Activated CD4-positive, alpha-beta memory T cell treated with anti-CD3 and anti-CD28 coated beads, Interleukin-2, amount 10 ng/mL, durations not matched to agents 7 days and 5 days (primary cell): ENCODE data around the gene RXRA. TPM values are rescaled to one million over a fixed set of nuclear protein-coding genes. Genes with fewer than 3 reads are reported as not detected.

Experiments
- CTCF ChIA-PET: fragments of 350-600 bp; sonication (Branson Sonifier 250); formaldehyde crosslinking; loops from one replicate; lab custom pipeline; 2021; ENCODE audit warnings: antibody characterized with exemption, inconsistent platforms; lab: Charles Lee
- POLR2A ChIA-PET: fragments of 350-600 bp; sonication (Branson Sonifier 250); formaldehyde crosslinking; loops from one replicate; lab custom pipeline; 2021; ENCODE audit warnings: antibody characterized with exemption; lab: Charles Lee
- DNase-seq: peaks from one replicate; pipeline ENCODE4 v3.0.0-alpha.2; 2020
- H3K27ac Mint-ChIP-seq: one replicate; pipeline ENCODE4 v1.8.0; 2021; ENCODE audit warnings: mild to moderate bottlenecking, mixed read lengths
- H3K27me3 Mint-ChIP-seq: one replicate; pipeline ENCODE4 v1.8.0; 2021; ENCODE audit warnings: mixed read lengths
- H3K36me3 Mint-ChIP-seq: one replicate; pipeline ENCODE4 v1.8.0; 2021; ENCODE audit warnings: low read depth, mixed read lengths
- H3K4me1 Mint-ChIP-seq: one replicate; pipeline ENCODE4 v1.8.0; 2021; ENCODE audit warnings: mixed read lengths
- H3K4me3 Mint-ChIP-seq: one replicate; pipeline ENCODE4 v1.8.0; 2021; ENCODE audit warnings: mild to moderate bottlenecking, mixed read lengths
- H3K9me3 Mint-ChIP-seq: one replicate; pipeline ENCODE4 v1.8.0; 2021; ENCODE audit warnings: mixed read lengths
- total RNA-seq, 2 experiments: library from RNA; stranded (reverse); gene quantifications; one replicate each; pipeline ENCODE4 v1.2.3, GENCODE V29; 2021

Gene RXRA
- total RNA-seq, 2 experiments from 2014 or later = 7.0 to 7.8 TPM

DNA sequence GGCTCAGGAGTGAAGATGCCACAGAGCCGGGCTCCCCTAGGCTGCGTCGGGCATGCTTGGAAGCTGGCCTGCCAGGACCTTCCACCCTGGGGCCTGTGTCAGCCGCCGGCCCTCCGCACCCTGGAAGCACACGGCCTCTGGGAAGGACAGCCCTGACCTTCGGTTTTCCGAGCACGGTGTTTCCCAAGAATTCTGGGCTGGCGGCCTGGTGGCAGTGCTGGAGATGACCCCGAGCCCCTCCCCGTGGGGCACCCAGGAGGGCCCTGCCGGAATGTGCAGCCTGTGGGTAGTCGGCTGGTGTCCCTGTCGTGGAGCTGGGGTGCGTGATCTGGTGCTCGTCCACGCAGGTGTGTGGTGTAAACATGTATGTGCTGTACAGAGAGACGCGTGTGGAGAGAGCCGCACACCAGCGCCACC, 113.1 kb downstream of the RXRA start:
- CTCF ChIA-PET = no interaction called here
- Mint-ChIP-seq H3K9me3 (no peaks in the 10 kb centered on the region), H3K27me3 (peaks cover 9% of the 10 kb centered on the region), H3K4me1 (peaks cover 11% of the 10 kb centered on the region), H3K36me3 (no peaks in the 10 kb centered on the region), H3K27ac (no peak overlapping the region), H3K4me3 (no peak overlapping the region)
- no peak for DNase-seq
- POLR2A ChIA-PET = interaction anchor here (1.0 kb wide), 1 partner anchor 43 kb away, joined by 3 read pairs; no protein-coding TSS in a partner anchor

DNA sequence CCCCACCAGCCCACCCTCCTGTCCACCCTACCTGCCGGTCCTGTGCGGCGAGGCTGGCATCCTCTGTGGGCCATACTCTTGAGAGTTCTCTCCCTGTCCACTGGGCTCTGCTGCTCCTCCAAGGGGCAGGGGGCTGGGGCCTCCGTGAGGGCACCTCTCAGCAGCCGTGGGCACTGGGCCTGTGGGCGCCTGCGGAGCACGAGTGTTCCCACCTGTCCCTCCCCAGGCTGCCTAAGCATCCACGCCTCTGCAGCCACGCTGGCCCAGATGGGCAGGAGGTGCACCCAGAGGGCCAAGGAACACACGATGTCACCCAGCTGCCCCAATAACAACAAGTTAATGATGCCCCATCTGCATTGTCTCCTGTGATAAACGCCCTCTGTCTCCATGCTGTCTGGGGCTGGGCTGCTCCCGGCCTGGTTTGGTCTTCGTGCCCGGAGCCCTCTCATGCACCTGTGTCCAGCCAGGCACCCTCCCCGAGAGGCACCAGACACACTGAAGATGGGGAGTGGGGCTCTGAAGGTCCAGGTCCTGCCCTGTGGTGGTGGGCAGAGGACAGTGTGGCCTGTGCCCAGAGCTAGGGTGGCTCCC, 114.5 kb downstream of the RXRA start:
- POLR2A ChIA-PET = no interaction called here
- DNase-seq = no peak
- Mint-ChIP-seq H3K9me3 (peaks cover 4% of the 10 kb centered on the region), H3K36me3 (no peaks in the 10 kb centered on the region), H3K27me3 (peaks cover 13% of the 10 kb centered on the region), H3K4me1 (peaks cover 17% of the 10 kb centered on the region), H3K4me3 (no peak overlapping the region), H3K27ac (no peak overlapping the region)
- CTCF ChIA-PET = interaction anchor here (1.2 kb wide), 1 partner anchor 113 kb away, joined by 4 read pairs; no protein-coding TSS in a partner anchor

DNA sequence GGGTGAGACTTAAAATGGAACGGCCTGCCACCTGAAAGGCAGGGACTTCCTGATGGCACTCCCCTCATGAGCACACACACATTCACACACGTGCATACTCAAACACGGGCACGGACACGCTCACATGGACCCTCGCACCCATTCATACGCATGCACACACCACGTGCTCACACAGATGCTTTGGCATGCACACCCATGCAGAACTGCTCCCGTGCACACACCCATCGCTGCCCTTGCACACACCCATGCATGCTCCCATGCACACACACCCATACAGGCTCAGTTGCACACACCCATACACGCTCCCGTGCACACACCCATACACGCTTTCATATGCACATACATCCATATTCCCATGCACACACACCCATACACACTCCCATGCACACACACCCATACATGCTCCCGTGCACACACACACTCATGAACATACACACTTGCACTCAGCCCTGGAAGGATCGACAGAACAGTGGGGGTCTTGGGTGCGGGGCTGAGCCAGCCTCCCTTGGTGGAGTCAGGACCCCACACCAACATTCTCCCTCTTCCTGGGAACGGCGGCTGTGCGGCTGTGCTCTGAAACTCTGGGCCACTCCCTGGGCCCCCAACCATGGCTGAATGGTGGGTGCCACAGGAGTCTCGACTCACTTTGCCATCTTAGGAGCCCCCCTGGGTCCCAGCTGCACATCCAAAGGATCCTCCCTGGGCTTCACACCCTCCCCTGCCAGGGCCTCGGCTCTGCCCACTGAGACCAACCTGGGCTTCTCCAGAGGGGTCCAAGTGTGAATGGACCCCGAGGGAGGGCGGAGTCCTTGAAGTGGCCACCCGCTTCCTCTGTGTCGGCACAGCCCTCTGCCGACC, 115.2 kb downstream of the RXRA start:
- H3K36me3 Mint-ChIP-seq = no peaks in the 10 kb centered on the region
- no peak overlapping the region for H3K27ac Mint-ChIP-seq
- POLR2A ChIA-PET = interaction anchor here (1.1 to 2.1 kb wide), 2 partner anchors 50 to 51 kb away, joined by 3 to 7 read pairs; no protein-coding TSS in a partner anchor
- no peak for DNase-seq
- H3K4me3 Mint-ChIP-seq = no peak overlapping the region
- CTCF ChIA-PET = interaction anchor here (2.3 kb wide), 2 partner anchors 241 to 272 kb away, joined by 5 to 46 read pairs; no protein-coding TSS in a partner anchor
- peaks cover 17% of the 10 kb centered on the region for H3K4me1 Mint-ChIP-seq
- H3K9me3 Mint-ChIP-seq = peaks cover 4% of the 10 kb centered on the region
- peaks cover 13% of the 10 kb centered on the region for H3K27me3 Mint-ChIP-seq

DNA sequence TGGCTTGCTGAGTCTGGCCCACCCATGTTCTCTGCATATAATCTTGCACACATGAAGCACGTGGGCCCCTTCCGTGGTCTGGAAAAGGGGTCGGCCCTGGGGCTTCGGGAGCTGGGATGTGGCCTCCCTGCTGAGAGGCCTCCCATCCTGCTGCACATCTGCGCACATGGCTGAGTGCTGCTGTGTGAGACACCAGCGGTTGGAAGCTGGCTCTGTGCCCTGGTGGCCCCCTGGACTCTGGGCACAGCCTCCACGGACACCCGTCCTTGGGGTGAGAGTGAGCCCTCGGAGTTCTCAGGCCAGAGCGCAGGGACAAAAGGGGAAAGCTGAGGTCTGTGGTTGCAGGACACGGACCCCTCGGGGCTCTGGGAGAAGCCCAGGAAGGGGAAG, 115.8 kb downstream of the RXRA start:
- Mint-ChIP-seq H3K9me3 (peaks cover 4% of the 10 kb centered on the region), H3K27ac (no peak overlapping the region), H3K36me3 (no peaks in the 10 kb centered on the region), H3K27me3 (peaks cover 13% of the 10 kb centered on the region), H3K4me3 (no peak overlapping the region), H3K4me1 (peaks cover 17% of the 10 kb centered on the region)
- POLR2A ChIA-PET = interaction anchor here (0.9 to 2.1 kb wide), 4 partner anchors 9 to 52 kb away, joined by 3 to 7 read pairs (median 3); no protein-coding TSS in a partner anchor
- no peak for DNase-seq
- CTCF ChIA-PET = interaction anchor here (1.2 to 2.3 kb wide), 6 partner anchors 58 to 273 kb away, joined by 5 to 46 read pairs (median 6); no protein-coding TSS in a partner anchor

DNA sequence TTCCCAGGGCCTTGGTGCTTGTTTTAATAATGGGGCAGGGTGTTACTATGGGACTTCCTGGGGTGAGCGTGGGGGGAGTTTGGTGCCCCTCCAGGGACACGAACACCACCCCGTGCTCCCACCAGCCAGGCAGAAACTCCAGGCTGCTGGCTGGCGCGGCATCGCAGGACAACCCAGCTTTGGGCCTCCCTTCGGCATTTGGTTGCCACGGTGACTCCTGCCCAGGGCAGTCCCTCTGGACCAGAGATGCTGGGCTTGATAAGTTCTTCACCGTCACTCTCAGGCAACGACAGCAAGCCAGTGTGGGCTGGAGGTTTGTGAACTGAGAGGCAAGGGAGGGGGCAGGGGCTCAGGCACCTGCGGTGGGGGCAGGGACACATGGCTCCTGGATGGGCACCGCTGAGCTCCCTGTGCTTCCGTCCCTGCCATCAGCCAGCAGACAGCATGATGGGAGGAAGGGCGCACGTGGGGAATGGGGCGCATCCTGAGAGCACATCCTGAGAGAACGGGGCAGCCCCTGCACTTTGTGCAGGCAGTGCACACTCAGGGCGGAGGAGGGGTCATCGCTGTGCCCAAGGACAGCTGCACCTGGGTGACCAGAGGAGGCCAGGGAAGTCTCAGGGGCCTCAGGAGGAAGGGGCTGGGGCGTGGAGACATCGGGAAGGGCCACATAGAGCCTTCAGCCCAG, 116.4 kb downstream of the RXRA start:
- POLR2A ChIA-PET = interaction anchor here (0.7 to 2.1 kb wide), 5 partner anchors 10 to 272 kb away, joined by 3 to 7 read pairs (median 3); no protein-coding TSS in a partner anchor
- CTCF ChIA-PET = interaction anchor here (0.6 to 2.3 kb wide), 18 partner anchors 35 to 306 kb away, joined by 3 to 46 read pairs (median 5); partner anchors contain the start of genes RNU6ATAC and WDR5
- Mint-ChIP-seq H3K27me3 (peaks cover 13% of the 10 kb centered on the region), H3K27ac (no peak overlapping the region), H3K4me3 (no peak overlapping the region), H3K4me1 (peaks cover 17% of the 10 kb centered on the region), H3K36me3 (no peaks in the 10 kb centered on the region), H3K9me3 (peaks cover 4% of the 10 kb centered on the region)
- DNase-seq = no peak

DNA sequence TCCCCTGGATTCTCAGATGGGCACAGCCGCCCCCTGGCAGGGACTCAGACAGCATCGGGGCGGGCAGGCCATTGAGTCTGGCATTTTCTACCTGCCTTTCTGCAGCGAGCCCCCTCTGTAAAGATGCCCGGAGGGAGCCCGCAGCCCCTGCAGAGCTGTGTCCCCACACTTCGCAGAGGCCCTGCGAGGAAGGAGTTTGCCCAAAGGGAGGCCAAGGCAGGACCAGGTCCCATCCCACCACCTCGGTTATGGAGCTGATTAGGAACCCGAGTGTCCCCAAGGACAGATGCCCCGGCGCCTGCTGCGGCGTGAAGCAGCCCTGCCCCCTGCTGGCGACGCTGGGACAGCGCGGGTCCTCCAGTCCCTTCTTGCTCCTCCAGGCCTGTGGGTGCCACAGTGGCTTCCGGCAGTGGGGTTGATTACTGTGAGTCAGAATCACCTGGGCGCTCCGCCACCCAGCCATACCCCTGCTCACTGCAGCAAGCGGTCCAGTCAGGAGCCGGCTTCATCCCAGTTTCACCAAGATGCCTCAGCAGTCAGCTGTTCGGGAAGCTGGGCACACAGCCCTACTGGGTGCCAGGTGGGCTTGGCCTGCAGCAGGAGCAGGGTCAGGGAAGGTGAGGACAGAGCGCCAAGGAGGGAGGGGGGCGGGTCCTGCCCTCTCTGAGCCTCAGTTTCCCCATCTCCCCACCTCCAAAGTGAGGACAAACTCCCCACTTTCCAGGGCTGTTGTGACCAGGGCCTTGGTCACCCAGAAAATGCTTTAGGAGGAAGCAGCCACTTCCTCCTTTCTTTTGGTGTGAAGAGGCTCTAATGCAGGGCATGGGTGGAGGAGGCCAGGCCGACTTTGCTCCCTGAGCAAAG, 117.2 kb downstream of the RXRA start:
- ChIA-PET POLR2A (interaction anchor here (0.7 to 2.1 kb wide), 4 partner anchors 13 to 280 kb away, joined by 3 to 7 read pairs (median 4); no protein-coding TSS in a partner anchor), CTCF (interaction anchor here (0.6 to 2.3 kb wide), 19 partner anchors 36 to 307 kb away, joined by 3 to 46 read pairs (median 5); partner anchors contain the start of genes RNU6ATAC and WDR5)
- peaks cover 13% of the 10 kb centered on the region for H3K27me3 Mint-ChIP-seq
- H3K4me1 Mint-ChIP-seq = peaks cover 17% of the 10 kb centered on the region
- peak; percentile 93 for DNase-seq
- H3K9me3 Mint-ChIP-seq = peaks cover 5% of the 10 kb centered on the region
- no peak overlapping the region for H3K4me3 Mint-ChIP-seq
- no peaks in the 10 kb centered on the region for H3K36me3 Mint-ChIP-seq
- H3K27ac Mint-ChIP-seq = peak overlapping the region; percentile 44

DNA sequence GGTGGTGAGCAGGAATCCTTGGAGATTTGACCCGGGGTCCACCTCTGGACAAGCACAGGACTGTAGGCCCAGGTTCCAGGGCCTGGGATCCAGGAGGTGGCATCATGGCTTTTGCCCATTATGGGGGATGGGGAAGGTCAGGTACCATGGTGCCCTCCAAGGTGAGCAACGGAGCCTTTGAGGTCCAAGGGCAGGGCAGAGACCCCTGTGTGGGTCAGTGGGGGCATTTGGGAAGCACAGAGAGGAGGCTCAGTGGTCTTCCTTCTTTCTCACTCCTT, 117.7 kb downstream of the RXRA start:
- Mint-ChIP-seq H3K27ac (no peak overlapping the region), H3K9me3 (peaks cover 10% of the 10 kb centered on the region), H3K27me3 (peaks cover 13% of the 10 kb centered on the region), H3K4me3 (no peak overlapping the region), H3K36me3 (no peaks in the 10 kb centered on the region), H3K4me1 (peaks cover 17% of the 10 kb centered on the region)
- ChIA-PET POLR2A (interaction anchor here (2.1 kb wide), 1 partner anchor 52 kb away, joined by 7 read pairs; no protein-coding TSS in a partner anchor), CTCF (interaction anchor here (0.8 to 2.3 kb wide), 13 partner anchors 36 to 279 kb away, joined by 3 to 46 read pairs (median 6); partner anchors contain the start of gene RNU6ATAC)
- DNase-seq = no peak

DNA sequence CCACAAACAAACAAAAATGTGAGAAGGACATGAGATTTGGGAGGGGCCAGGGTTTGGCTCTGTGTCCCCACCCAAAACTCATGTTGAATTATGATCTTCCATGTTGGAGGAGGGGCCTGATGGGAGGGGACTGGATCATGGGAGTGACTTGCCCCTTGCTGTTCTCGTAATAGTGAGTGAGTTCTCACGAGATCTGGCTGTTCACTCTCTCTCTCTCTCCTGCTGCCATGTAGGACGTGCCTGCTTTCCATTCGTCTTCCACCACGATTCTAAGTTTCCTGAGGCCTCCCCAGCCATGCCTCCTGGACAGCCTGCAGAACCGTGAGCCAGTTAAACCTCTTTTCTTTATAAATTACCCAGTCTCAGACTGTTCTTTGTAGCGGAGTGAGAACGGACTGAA, 118.7 kb downstream of the RXRA start:
- Mint-ChIP-seq H3K27me3 (peaks cover 13% of the 10 kb centered on the region), H3K4me1 (peaks cover 17% of the 10 kb centered on the region), H3K9me3 (peaks cover 15% of the 10 kb centered on the region), H3K4me3 (no peak overlapping the region), H3K36me3 (peaks cover 3% of the 10 kb centered on the region), H3K27ac (no peak overlapping the region)
- ChIA-PET POLR2A (no interaction called here), CTCF (interaction anchor here (1.1 kb wide), 1 partner anchor 274 kb away, joined by 3 read pairs; no protein-coding TSS in a partner anchor)
- no peak for DNase-seq

DNA sequence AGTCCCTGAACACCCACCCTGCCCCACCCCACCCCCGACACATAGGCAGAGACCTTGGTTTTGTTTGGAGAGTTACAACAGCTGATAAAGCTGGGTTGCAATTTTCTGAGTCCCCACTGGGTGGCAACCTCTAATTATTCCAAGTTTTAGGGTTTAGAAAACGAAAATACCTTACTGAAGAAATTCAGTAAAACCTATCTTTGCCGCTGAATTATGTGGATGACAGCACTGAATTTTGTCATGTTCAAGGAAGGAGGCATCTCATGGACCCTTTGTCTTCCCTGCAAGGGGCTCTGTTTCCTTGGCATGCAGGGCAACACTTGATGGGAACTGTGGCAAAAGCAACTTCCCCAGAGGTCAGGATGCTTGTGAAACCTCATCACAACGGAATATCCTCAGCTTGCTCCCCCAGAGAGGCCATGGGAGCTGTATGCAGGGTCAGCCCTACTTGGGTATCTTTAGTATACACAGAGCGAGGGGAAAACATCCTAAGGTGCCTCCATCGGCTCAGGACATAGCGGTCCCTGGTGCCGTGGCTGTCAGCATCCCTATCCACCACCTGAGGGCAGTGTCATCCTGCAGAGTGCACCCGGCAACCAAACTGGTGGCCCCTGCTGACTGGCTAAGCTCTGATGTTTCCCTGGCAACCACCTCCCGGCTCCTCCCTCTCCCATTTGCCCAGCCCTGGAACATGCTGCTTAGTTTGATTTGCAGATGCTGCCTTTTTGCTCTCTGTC, 123.1 kb downstream of the RXRA start:
- H3K4me3 Mint-ChIP-seq = no peak overlapping the region

DNA sequence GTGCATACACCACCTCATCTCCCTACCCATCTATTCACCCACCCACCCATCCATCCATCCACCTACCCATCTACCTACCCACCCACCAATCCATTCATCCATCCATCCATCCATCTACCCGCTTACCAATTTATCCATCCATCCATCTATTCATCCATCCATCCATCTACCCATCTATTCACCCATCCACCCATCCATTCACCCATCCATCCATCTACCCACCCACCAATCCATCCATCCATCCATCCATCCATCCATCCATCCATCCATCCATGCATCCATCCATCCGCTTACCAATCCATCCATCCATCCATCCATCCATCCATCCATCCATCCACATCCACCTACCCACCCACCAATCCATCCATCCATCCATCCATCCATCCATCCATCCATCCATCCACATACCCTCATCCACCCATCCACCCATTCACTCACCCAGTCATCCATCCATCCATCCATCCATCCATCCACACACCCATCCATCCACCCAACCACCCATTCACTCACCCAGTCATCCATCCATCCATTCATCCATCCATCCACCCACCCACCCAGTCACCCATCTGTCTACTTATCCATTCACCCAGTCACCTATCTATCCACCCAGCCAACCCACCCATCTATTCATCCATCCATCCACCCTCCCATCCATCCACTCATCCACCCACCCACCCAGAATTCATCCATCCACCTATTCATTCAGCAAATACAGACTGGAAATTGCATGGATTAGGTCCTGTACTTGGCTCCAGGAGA, 125.6 kb downstream of the RXRA start:
- peaks cover 3% of the 10 kb centered on the region for H3K36me3 Mint-ChIP-seq
- H3K27ac Mint-ChIP-seq = no peak overlapping the region
- H3K9me3 Mint-ChIP-seq = peaks cover 11% of the 10 kb centered on the region

More for the DNA sequence above, 123.1 kb downstream of the RXRA start:
- ChIA-PET POLR2A (no interaction called here), CTCF (interaction anchor here (0.6 to 2.0 kb wide), 10 partner anchors 10 to 291 kb away, joined by 3 to 8 read pairs (median 3); no protein-coding TSS in a partner anchor)
- H3K9me3 Mint-ChIP-seq = peaks cover 15% of the 10 kb centered on the region
- peaks cover 3% of the 10 kb centered on the region for H3K36me3 Mint-ChIP-seq
- H3K27ac Mint-ChIP-seq = no peak overlapping the region
- H3K4me1 Mint-ChIP-seq = peaks cover 5% of the 10 kb centered on the region
- DNase-seq = peak; percentile 73
- peaks cover 6% of the 10 kb centered on the region for H3K27me3 Mint-ChIP-seq

DNA sequence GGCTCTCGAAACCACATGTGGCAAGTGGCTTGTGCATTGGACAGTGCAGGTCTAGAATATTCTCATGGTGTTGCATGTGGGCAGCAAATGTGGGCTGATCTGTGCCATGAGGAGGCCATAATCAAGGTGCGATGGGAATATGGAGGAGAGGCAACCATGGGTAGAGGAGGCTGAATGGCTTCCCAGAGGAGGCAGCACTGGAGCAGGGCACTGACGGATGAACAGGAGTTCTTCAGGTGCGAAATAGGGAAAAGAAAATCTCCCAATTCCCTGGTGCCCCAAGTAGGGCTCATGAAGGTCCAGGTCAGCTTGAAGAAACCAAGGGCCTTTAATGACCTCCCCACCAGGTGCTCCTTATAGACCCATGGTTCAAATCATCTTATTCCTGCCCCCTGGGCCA, 126.5 kb downstream of the RXRA start:
- Mint-ChIP-seq H3K27me3 (peaks cover 2% of the 10 kb centered on the region), H3K4me1 (peaks cover 9% of the 10 kb centered on the region), H3K9me3 (peaks cover 11% of the 10 kb centered on the region), H3K36me3 (peaks cover 3% of the 10 kb centered on the region), H3K27ac (no peak overlapping the region), H3K4me3 (no peak overlapping the region)
- no peak for DNase-seq
- ChIA-PET POLR2A (no interaction called here), CTCF (no interaction called here)

More for the DNA sequence above, 125.6 kb downstream of the RXRA start:
- no peak for DNase-seq
- H3K4me3 Mint-ChIP-seq = no peak overlapping the region
- H3K4me1 Mint-ChIP-seq = peaks cover 9% of the 10 kb centered on the region
- ChIA-PET CTCF (no interaction called here), POLR2A (no interaction called here)
- H3K27me3 Mint-ChIP-seq = peaks cover 2% of the 10 kb centered on the region
